ENCODE results near the gene BUD31. TPM values are rescaled to one million over a fixed set of nuclear protein-coding genes. Genes with fewer than 3 reads are reported as not detected.

Gene BUD31
- total and polyA plus RNA-seq, 9 of the 15 experiments (the other 6 are each of a cell fraction or from before 2014, with no cell fraction given), result 105 to 342 (median 247) TPM

DNA sequence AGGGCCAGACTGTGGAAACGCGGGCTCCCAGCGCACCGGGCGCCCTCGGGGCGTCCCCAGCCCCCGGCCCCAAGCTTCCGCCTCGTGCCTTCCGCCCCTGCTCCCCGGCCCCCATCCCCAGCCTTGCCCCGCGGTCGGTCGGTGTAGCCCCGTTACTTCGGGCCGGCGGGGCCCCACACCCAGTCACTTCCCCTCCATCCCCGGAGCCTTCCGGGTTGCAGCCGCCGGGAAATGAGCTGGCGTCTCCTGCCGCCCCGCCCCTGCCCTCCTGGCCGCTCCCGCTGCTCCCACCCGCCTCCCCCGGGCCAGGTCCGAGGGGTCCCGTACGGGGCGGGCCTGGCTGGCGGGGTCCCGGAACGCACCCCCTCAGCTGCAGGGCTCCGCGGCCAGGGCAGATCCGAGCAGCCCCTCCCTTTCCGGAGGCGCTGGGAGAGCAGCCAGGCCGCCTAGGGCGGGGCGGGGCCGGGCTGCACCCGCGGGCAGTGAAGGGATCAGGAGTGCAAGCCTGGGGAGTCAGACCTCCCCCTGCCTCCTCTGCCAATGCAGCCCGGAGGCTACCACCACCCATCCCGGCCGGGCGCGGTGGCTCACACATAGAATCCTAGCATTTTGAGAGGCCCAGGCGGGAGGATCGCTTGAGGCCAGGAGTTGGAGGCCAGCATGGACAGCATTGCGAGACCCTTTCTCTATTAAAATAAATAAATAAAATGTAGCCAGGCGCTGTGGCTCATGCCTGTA, 33.5 kb upstream of the BUD31 start (continued):
- no peak for TF ChIP-seq PHB2 (IDR thresholded peaks at IDR 0.05; ENCODE audit: low read depth)
- TF ChIP-seq, protein P1, sequence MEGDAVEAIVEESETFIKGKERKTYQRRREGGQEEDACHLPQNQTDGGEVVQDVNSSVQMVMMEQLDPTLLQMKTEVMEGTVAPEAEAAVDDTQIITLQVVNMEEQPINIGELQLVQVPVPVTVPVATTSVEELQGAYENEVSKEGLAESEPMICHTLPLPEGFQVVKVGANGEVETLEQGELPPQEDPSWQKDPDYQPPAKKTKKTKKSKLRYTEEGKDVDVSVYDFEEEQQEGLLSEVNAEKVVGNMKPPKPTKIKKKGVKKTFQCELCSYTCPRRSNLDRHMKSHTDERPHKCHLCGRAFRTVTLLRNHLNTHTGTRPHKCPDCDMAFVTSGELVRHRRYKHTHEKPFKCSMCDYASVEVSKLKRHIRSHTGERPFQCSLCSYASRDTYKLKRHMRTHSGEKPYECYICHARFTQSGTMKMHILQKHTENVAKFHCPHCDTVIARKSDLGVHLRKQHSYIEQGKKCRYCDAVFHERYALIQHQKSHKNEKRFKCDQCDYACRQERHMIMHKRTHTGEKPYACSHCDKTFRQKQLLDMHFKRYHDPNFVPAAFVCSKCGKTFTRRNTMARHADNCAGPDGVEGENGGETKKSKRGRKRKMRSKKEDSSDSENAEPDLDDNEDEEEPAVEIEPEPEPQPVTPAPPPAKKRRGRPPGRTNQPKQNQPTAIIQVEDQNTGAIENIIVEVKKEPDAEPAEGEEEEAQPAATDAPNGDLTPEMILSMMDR (IDR thresholded peaks at IDR 0.05 in 2 of 3, conservative IDR thresholded peaks at IDR 0.05 in 1 of 3; ENCODE audit: insufficient read depth in 2 of 3, low read depth in 1 of 3, low read length in 3 of 3), result no peak
- TF ChIP-seq ZNF655 (CRISPR knock-in tag; IDR thresholded peaks at IDR 0.05), result no peak
- TF ChIP-seq ZNF12 (CRISPR knock-in tag; IDR thresholded peaks at IDR 0.05), result no peak; the same call in 1 of the 2 replicates
- TF ChIP-seq ARID1B (IDR thresholded peaks at IDR 0.05), result no peak
- no peak for TF ChIP-seq IFI16 (CRISPR knock-in tag; IDR thresholded peaks at IDR 0.05)
- peak; percentile 38; the same call in 1 of the 2 replicates for TF ChIP-seq SMAD4 (CRISPR knock-in tag; conservative IDR thresholded peaks at IDR 0.05)
- TF ChIP-seq TCFL5 (CRISPR knock-in tag; conservative IDR thresholded peaks at IDR 0.05), result no peak
- no peak for TF ChIP-seq HLTF (IDR thresholded peaks at IDR 0.05)
- TF ChIP-seq MAFF (IDR thresholded peaks at IDR 0.05; ENCODE audit: low read length), result no peak
- no peak for TF ChIP-seq POLR2AphosphoS2 (IDR thresholded peaks at IDR 0.05; ENCODE audit: low read length)
- 0 out of 2 replicates have a peak, but pooled peaks have one; percentile 14 for TF ChIP-seq GTF2E2 (tag; IDR thresholded peaks at IDR 0.05)
- no peak for TF ChIP-seq ZNF347 (CRISPR knock-in tag; IDR thresholded peaks at IDR 0.05; ENCODE audit: low read depth)
- no peak; the same call in 1 of the 2 replicates for TF ChIP-seq USF2 (CRISPR knock-in tag; IDR thresholded peaks at IDR 0.05)
- no peak for TF ChIP-seq ZNF311 (CRISPR knock-in tag; IDR thresholded peaks at IDR 0.05)
- TF ChIP-seq BACH1 (tag; IDR thresholded peaks at IDR 0.05), result no peak
- no peak for TF ChIP-seq MYBL2 (IDR thresholded peaks at IDR 0.05; ENCODE audit: low read depth)
- TF ChIP-seq MYBL2 (CRISPR knock-in tag; IDR thresholded peaks at IDR 0.05; ENCODE audit: borderline replicate concordance), result no peak
- TF ChIP-seq SUPT5H (IDR thresholded peaks at IDR 0.05), result no peak
- no peak for TF ChIP-seq ZNF584 (CRISPR knock-in tag; IDR thresholded peaks at IDR 0.05; ENCODE audit: low read depth)
- TF ChIP-seq ZNF75A (CRISPR knock-in tag; IDR thresholded peaks at IDR 0.05), result no peak
- TF ChIP-seq MTF1 (CRISPR knock-in tag; IDR thresholded peaks at IDR 0.05; ENCODE audit: borderline replicate concordance), result no peak
- TF ChIP-seq IRF2 (CRISPR knock-in tag; IDR thresholded peaks at IDR 0.05), result no peak
- TF ChIP-seq GATA2 (CRISPR knock-in tag; IDR thresholded peaks at IDR 0.05), result no peak
- no peak for TF ChIP-seq NCOA2 (IDR thresholded peaks at IDR 0.05; ENCODE audit: partially characterized antibody in 2 of 2)
- TF ChIP-seq ZNF668 (CRISPR knock-in tag; IDR thresholded peaks at IDR 0.05), result no peak
- TF ChIP-seq MCM5 (IDR thresholded peaks at IDR 0.05; ENCODE audit: low read depth), result no peak
